Measurements from ENCODE around the gene ADAMTSL4. TPM values are rescaled to one million over a fixed set of nuclear protein-coding genes. Genes with fewer than 3 reads are reported as not detected.

Gene ADAMTSL4
- total and polyA plus RNA-seq, 9 of the 15 experiments (the other 6 are each of a cell fraction or from before 2014, with no cell fraction given), result 12.7 to 212 (median 35.6) TPM

- Histone ChIP-seq H3K9me3 (replicated peaks; ENCODE audit: control insufficient read depth, insufficient read depth, low read depth, low read length) (no peaks in the 10 kb centered on the region), H3K4me3 (no peak overlapping the region), H3K9me1 (ENCODE audit: control insufficient read depth, insufficient read depth, low read length) (peaks cover 6% of the 10 kb centered on the region), H3K4me2 (ENCODE audit: insufficient read depth, low read length) (0 out of 2 replicates have a peak overlapping the region, but pooled peaks have one; percentile 78), H3K27me3 (ENCODE audit: control insufficient read depth in 2 of 2, insufficient read depth in 2 of 2, low read length in 2 of 2) (no peaks in the 10 kb centered on the region), H4K20me1 (replicated peaks; ENCODE audit: control insufficient read depth, insufficient read depth, low read length) (peaks cover 10% of the 10 kb centered on the region; the same call in 1 of the 2 replicates), H3K79me2 (ENCODE audit: control insufficient read depth, insufficient read depth, low read length) (peaks cover 29% of the 10 kb centered on the region), H3K36me3 (ENCODE audit: control insufficient read depth, insufficient read depth, low read length) (peaks cover 55% of the 10 kb centered on the region), H3K9ac (ENCODE audit: insufficient read depth in 1 of 2, low read depth in 2 of 2, low read length in 2 of 2) (peak overlapping the region in 1 of 2 experiments; percentile 89; a peak in 2 of 4 replicates), H3K27ac (ENCODE audit: extremely low read depth, low read depth, low read length) (peak overlapping the region; percentile 81; the same call in 2 of the 3 replicates), H3K4me1 (replicated peaks in 1 of 2; ENCODE audit: control insufficient read depth in 2 of 2, insufficient read depth in 2 of 2, low read length in 2 of 2) (peaks cover 54 to 66% of the 10 kb centered on the region in 2 experiments), H2AFZ (ENCODE audit: low read depth, low read length) (no peak overlapping the region)
- FAIRE-seq (no peak), DNase-seq (ENCODE audit: extremely low read depth in 1 of 4, low spot score in 3 of 4) (peak in 2 of 4 experiments; percentile 7 to 18), ATAC-seq (no peak)
- POLR2A ChIA-PET, result interaction anchor here (0.6 to 6.5 kb wide), 9 partner anchors 9 to 443 kb away, joined by 3 to 148 read pairs (median 6); partner anchors contain the start of genes ADAMTSL4, ENSA, MCL1 and MINDY1
- CTCF ChIA-PET (ENCODE audit: low intra/inter-chr PET ratio), result interaction anchor here (0.7 kb wide), 1 partner anchor 58 kb away, joined by 3 read pairs; no protein-coding TSS in a partner anchor
- in situ Hi-C loops (cut with MboI), result loop anchor here (10.0 kb wide), 1 partner anchor 431 kb away; no protein-coding TSS in a partner anchor
- no peak for TF ChIP-seq MCM7 (IDR thresholded peaks at IDR 0.05)
- 0 out of 2 replicates have a peak, but pooled peaks have one; percentile 29 for TF ChIP-seq NFIC (IDR thresholded peaks at IDR 0.05)
- TF ChIP-seq HCFC1 (IDR thresholded peaks at IDR 0.05; ENCODE audit: low read depth, low read length), result no peak
- TF ChIP-seq DACH1 (IDR thresholded peaks at IDR 0.05; ENCODE audit: partially characterized antibody), result peak; percentile 11
- TF ChIP-seq SUPT5H (IDR thresholded peaks at IDR 0.05), result peak; percentile 47
- TF ChIP-seq BDP1 (IDR thresholded peaks at IDR 0.05; ENCODE audit: insufficient read depth, insufficient read length), result no peak
- TF ChIP-seq SRSF9 (IDR thresholded peaks at IDR 0.05; ENCODE audit: borderline replicate concordance, low read depth, low read length), result no peak
- peak; percentile 50 for TF ChIP-seq POLR2B (IDR thresholded peaks at IDR 0.05; ENCODE audit: low read depth, partially characterized antibody)
- 0 out of 2 replicates have a peak, but pooled peaks have one; percentile 20 for TF ChIP-seq ZNF589 (CRISPR knock-in tag; IDR thresholded peaks at IDR 0.05; ENCODE audit: low read depth)
- TF ChIP-seq MAFG (tag; conservative IDR thresholded peaks at IDR 0.05), result no peak
- intact Hi-C loops (cut with micrococcal nuclease), result loop anchor here (5.0 kb wide), 2 partner anchors 414 to 434 kb away; no protein-coding TSS in a partner anchor
- 60% methylated on average over 4 of the region's 4 CpGs for WGBS (ENCODE audit: insufficient coverage, low coverage, missing lambda C conversion rate)
- BruUV-seq (replicated peaks), result no TSS peak
Observed at GRCh38 chr1:150563340-150564038, 14.3 kb downstream of the ADAMTSL4 start.

Measured in K562 (cell line).